Loucy (cell line): ENCODE measurements around the gene MYO5C.

Experiments used
- H2AFZ ChIP-seq: fragments of 200-600 bp; sonication (generic); 2 replicates; pipeline ENCODE4 v1.6.0; 2016; ENCODE audit warnings: antibody characterized with exemption, mild to moderate bottlenecking, low read length, moderate library complexity
- H3F3A ChIP-seq: fragments of 200-600 bp; 2 replicates; pipeline ENCODE4 v1.6.0; 2016; ENCODE audit warnings: antibody characterized with exemption, low read depth, mild to moderate bottlenecking
- H3K27me3 ChIP-seq: fragments of 200-600 bp; sonication (generic); 2 replicates; pipeline ENCODE4 v1.6.1; 2014; ENCODE audit warnings: low read length, mild to moderate bottlenecking; ENCODE audit not compliant: insufficient read depth, poor library complexity, severe bottlenecking
- H3K36me3 ChIP-seq: fragments of 200-600 bp; sonication (generic); 2 replicates; pipeline ENCODE4 v1.6.1; 2016; ENCODE audit warnings: low read length; ENCODE audit not compliant: insufficient read depth
- H3K4me1 ChIP-seq: fragments of 200-600 bp; sonication (generic); 2 replicates; pipeline ENCODE4 v1.5.1; 2014; ENCODE audit warnings: low read length, mild to moderate bottlenecking; ENCODE audit not compliant: insufficient read depth, poor library complexity, severe bottlenecking
- H3K4me2 ChIP-seq: fragments of 200-600 bp; sonication (generic); 2 replicates; pipeline ENCODE4 v1.6.0; 2014; ENCODE audit warnings: antibody characterized with exemption, low read length, low read depth, mild to moderate bottlenecking; ENCODE audit not compliant: poor library complexity, severe bottlenecking
- H3K4me3 ChIP-seq: fragments of 200-600 bp; sonication (generic); 2 replicates; pipeline ENCODE4 v1.5.1; 2014; ENCODE audit warnings: low read length, mild to moderate bottlenecking, mixed read lengths; ENCODE audit not compliant: poor library complexity, severe bottlenecking
- H3K79me2 ChIP-seq: fragments of 200-600 bp; sonication (generic); 2 replicates; pipeline ENCODE4 v1.6.1; 2014; ENCODE audit warnings: low read length; ENCODE audit not compliant: insufficient read depth
- H3K9ac ChIP-seq: fragments of 200-600 bp; sonication (generic); 2 replicates; pipeline ENCODE4 v1.6.0; 2014; ENCODE audit warnings: mild to moderate bottlenecking, low read depth, low read length, moderate library complexity; ENCODE audit not compliant: poor library complexity, severe bottlenecking
- H3K9me2 ChIP-seq: fragments of 200-600 bp; sonication (generic); replicated peaks from 2 replicates; pipeline ENCODE4 v1.6.1; 2016; ENCODE audit warnings: low read depth, low read length, mixed read lengths
- H3K9me3 ChIP-seq: fragments of 200-600 bp; sonication (generic); 2 replicates; pipeline ENCODE4 v1.6.1; 2014; ENCODE audit warnings: mild to moderate bottlenecking, antibody characterized with exemption, low read length, low read depth; ENCODE audit not compliant: insufficient read depth
- H4K20me1 ChIP-seq: fragments of 200-600 bp; sonication (generic); 2 replicates; pipeline ENCODE4 v1.6.0; 2014; ENCODE audit warnings: antibody characterized with exemption, low read length, mild to moderate bottlenecking; ENCODE audit not compliant: insufficient read depth, poor library complexity, severe bottlenecking
- CTCF ChIP-seq: fragments of 200-600 bp; sonication (generic); conservative IDR thresholded peaks from 2 replicates; pipeline ENCODE4 v1.5.1; 2014; ENCODE audit warnings: mild to moderate bottlenecking, antibody characterized with exemption, low read length
- EZH2phosphoT487 ChIP-seq: fragments of 200-600 bp; IDR thresholded peaks from 2 replicates; pipeline ENCODE4 v1.6.1; 2018; ENCODE audit warnings: antibody characterized with exemption, mild to moderate bottlenecking, moderate library complexity, borderline replicate concordance

MYO5C gene

DNA sequence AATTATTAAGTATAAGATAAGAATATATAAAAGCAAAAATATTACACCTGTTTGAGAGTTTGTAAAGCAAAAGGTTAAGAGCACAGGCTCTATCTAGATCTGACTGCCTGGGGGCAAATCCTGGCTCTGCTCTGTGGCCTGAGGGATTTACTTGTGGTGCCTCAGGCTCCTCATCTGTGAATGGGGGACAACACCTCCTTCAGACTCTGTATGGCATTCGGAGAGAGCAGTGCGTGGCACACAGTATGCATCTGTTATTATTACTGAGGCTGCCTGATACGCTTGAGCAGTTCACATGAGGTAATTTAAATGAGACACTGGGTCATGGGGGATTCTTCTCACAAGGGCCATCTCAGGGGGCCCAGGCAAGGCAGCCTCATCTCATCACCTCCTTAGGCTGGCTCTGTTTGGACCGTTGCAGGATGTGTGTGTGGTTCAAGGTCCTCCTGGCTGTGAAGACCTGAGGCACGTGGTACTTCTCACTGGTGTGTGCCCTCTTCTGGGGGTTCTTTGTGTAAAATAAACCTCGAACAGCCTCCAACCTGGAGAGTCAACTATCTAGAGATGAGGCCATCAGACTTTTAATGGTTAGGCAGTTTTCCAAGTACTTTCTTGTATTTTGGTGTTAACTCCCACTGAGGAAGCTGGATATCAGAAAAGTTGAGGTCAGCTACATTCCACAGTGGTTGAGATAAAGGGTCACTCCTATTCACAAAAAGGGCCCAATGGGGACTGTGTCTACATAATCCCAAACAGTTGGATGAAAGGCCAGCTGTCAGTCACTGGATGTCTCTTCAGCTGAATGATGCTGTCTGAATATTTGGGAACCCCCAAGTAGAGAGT lies 113.4 kb downstream of the MYO5C start:
- Histone ChIP-seq H3K79me2 (peaks cover 18% of the 10 kb centered on the region), H3F3A (no peaks in the 10 kb centered on the region), H3K27me3 (no peaks in the 10 kb centered on the region), H3K36me3 (no peaks in the 10 kb centered on the region), H3K9me2 (no peaks in the 10 kb centered on the region), H2AFZ (no peak overlapping the region), H3K4me2 (no peak overlapping the region), H3K9ac (no peak overlapping the region), H3K4me3 (no peak overlapping the region), H3K4me1 (peaks cover 25% of the 10 kb centered on the region), H3K9me3 (no peaks in the 10 kb centered on the region), H4K20me1 (peaks cover 10% of the 10 kb centered on the region)
- no peak for TF ChIP-seq CTCF
- no peak for TF ChIP-seq EZH2phosphoT487

- Histone ChIP-seq H3K79me2 (peaks cover 25% of the 10 kb centered on the region), H4K20me1 (peaks cover 10% of the 10 kb centered on the region), H3K36me3 (no peaks in the 10 kb centered on the region), H3F3A (no peaks in the 10 kb centered on the region), H3K9ac (no peak overlapping the region), H3K9me2 (no peaks in the 10 kb centered on the region), H3K9me3 (no peaks in the 10 kb centered on the region), H3K4me3 (peak overlapping the region; percentile 93), H3K4me2 (peak overlapping the region; percentile 95), H3K27me3 (no peaks in the 10 kb centered on the region), H3K4me1 (peaks cover 33% of the 10 kb centered on the region), H2AFZ (no peak overlapping the region)
- TF ChIP-seq CTCF: no peak
- no peak for TF ChIP-seq EZH2phosphoT487
Observed at GRCh38 chr15:52180851-52181450, 114.7 kb downstream of the MYO5C start.

DNA sequence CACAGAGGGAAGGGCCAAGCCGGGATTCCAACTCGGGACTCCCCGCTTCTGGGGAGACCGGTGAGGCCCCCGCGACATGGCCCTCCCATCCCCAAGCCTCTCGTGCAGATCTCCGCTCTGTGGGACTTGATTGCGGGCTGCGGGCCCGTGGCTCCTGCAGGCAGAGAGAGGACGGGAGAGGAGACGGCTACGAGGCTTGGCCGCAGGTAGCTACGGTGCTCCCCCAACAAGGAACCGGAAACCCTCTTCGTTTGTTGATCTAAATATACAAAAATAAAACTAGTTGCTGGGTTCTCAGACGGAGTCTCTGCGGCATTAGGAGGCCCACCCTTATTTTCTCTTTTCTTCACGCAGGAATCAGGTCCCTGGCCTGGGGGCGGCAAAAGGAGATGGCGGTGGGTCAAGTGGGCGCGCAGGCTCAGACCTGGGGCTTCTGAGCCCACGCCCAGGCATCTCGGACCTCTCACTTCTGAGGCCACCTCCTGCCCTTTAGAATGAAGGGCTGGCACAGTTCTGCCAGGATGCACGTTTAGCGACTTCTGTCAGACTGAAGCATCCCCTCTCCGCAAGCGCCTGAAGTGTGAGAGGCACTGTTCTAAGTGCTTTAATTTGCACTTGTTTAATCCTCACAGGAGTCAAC lies 115.3 kb downstream of the MYO5C start:
- no peaks in the 10 kb centered on the region for H3K36me3 ChIP-seq

More for the DNA sequence above, 115.3 kb downstream of the MYO5C start:
- H3F3A ChIP-seq: no peaks in the 10 kb centered on the region
- peak overlapping the region; percentile 95 for H2AFZ ChIP-seq
- H3K4me2 ChIP-seq: peak overlapping the region; percentile 95
- peak overlapping the region; percentile 93 for H3K4me3 ChIP-seq
- H3K9ac ChIP-seq: peak overlapping the region; percentile 81
- H3K9me2 ChIP-seq: no peaks in the 10 kb centered on the region
- no peak for TF ChIP-seq EZH2phosphoT487
- no peak for TF ChIP-seq CTCF
- peaks cover 33% of the 10 kb centered on the region for H3K4me1 ChIP-seq
- H4K20me1 ChIP-seq: peaks cover 10% of the 10 kb centered on the region
- no peaks in the 10 kb centered on the region for H3K27me3 ChIP-seq
- no peaks in the 10 kb centered on the region for H3K9me3 ChIP-seq
- H3K79me2 ChIP-seq: peaks cover 25% of the 10 kb centered on the region
